Measurements from ENCODE around the gene ABAT.

DNA sequence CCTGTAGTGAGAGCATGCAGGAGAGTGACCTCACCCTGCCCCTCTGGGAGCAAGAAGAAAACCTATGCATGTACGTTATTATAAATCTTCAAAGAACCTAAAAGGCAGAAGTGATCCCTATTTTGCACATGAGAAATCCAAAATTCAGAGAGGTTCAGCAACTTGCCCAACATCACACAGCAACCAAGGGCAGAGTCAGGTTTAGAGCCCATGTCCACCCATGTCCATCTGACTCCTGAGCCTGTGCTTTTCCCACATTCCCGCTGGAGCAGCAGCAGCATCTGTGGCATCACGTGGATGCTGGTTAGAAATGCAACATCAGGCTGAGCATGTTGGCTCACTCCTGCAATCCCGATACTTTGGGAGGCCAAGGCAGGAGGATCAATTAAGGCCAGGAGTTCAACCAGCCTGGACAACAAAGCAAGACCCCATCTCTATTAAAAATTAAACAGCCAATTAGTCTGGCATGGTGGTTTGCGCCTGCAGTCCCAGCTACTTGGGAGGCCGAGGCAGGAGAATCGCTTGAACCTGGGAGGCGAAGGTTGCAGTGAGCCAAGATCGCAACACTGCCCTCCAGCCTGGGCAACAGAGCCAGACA lies 26.6 kb upstream of the ABAT start:
- no peak for TF ChIP-seq EP300 (IDR thresholded peaks at IDR 0.05)
- TF ChIP-seq, protein P1, sequence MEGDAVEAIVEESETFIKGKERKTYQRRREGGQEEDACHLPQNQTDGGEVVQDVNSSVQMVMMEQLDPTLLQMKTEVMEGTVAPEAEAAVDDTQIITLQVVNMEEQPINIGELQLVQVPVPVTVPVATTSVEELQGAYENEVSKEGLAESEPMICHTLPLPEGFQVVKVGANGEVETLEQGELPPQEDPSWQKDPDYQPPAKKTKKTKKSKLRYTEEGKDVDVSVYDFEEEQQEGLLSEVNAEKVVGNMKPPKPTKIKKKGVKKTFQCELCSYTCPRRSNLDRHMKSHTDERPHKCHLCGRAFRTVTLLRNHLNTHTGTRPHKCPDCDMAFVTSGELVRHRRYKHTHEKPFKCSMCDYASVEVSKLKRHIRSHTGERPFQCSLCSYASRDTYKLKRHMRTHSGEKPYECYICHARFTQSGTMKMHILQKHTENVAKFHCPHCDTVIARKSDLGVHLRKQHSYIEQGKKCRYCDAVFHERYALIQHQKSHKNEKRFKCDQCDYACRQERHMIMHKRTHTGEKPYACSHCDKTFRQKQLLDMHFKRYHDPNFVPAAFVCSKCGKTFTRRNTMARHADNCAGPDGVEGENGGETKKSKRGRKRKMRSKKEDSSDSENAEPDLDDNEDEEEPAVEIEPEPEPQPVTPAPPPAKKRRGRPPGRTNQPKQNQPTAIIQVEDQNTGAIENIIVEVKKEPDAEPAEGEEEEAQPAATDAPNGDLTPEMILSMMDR (IDR thresholded peaks at IDR 0.05), result no peak
